GM12865 (cell line): Measurements from ENCODE around the gene AP4M1.

ENCODE experiments used
- DNase-seq: peaks from one replicate; pipeline ENCODE4 v3.0.0; 2010; ENCODE audit warnings: low read depth
- H3K4me3 ChIP-seq: 2 replicates; pipeline ENCODE4 v1.5.1; 2011; ENCODE audit warnings: mild to moderate bottlenecking, low read depth, low read length, control low read depth
- TF ChIP-seq, protein P1 (sequence below): IDR thresholded peaks from 2 replicates; pipeline ENCODE4 v1.5.1; 2011; ENCODE audit warnings: low read length, control low read depth, low read depth, inconsistent platforms; ENCODE audit not compliant: insufficient read depth; ENCODE audit errors: missing control alignments

The AP4M1 gene

DNA sequence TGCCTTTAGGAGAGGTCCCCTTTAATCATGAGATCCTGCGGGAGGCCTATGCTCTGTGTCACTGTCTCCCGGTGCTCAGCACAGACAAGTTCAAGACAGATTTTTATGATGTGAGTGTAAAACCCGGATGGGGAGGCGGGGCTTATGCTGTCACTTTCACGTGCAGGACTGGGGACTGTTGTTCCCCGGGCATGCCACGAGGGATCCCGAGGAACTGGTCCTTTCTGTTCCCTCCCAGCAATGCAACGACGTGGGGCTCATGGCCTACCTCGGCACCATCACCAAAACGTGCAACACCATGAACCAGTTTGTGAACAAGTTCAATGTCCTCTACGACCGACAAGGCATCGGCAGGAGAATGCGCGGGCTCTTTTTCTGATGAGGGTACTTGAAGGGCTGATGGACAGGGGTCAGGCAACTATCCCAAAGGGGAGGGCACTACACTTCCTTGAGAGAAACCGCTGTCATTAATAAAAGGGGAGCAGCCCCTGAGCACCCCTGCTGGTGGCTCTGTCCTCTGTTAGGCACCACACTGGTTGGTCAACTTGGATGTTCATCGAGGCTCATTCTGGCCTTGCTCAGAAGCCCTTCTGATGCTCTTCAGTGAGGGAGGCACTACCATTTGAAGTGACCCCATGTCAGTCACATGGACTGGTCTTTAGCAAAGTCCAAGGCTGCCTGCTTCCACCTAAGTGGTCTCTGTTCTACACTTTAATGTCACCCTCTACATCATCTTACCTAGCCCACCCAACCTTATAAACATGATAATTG is 9.8 kb upstream of the AP4M1 start:
- peak; percentile 40 for DNase-seq
- no peak overlapping the region for H3K4me3 ChIP-seq
- TF ChIP-seq, protein P1, sequence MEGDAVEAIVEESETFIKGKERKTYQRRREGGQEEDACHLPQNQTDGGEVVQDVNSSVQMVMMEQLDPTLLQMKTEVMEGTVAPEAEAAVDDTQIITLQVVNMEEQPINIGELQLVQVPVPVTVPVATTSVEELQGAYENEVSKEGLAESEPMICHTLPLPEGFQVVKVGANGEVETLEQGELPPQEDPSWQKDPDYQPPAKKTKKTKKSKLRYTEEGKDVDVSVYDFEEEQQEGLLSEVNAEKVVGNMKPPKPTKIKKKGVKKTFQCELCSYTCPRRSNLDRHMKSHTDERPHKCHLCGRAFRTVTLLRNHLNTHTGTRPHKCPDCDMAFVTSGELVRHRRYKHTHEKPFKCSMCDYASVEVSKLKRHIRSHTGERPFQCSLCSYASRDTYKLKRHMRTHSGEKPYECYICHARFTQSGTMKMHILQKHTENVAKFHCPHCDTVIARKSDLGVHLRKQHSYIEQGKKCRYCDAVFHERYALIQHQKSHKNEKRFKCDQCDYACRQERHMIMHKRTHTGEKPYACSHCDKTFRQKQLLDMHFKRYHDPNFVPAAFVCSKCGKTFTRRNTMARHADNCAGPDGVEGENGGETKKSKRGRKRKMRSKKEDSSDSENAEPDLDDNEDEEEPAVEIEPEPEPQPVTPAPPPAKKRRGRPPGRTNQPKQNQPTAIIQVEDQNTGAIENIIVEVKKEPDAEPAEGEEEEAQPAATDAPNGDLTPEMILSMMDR = no peak

DNA sequence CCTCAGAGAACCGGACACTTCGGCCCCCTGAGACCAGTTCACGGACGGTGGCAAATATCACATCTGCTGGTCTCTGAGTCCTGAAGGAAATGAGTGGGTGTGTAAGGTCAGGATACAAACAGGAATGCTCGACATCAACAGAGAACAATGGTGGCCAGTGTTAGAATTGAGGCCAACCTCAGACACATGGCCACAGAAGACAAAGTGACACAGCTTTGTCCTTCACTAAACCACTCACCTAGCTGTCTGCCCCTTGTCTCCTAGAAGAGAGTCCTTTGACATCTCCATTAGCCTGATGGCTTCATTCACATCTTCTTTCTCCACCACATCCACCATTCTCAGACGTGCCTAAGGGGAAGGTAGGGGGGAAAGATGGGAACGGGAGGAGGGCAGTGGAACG is 8.4 kb upstream of the AP4M1 start:
- no peak for DNase-seq
- TF ChIP-seq, protein P1 = no peak
- no peak overlapping the region for H3K4me3 ChIP-seq

DNA sequence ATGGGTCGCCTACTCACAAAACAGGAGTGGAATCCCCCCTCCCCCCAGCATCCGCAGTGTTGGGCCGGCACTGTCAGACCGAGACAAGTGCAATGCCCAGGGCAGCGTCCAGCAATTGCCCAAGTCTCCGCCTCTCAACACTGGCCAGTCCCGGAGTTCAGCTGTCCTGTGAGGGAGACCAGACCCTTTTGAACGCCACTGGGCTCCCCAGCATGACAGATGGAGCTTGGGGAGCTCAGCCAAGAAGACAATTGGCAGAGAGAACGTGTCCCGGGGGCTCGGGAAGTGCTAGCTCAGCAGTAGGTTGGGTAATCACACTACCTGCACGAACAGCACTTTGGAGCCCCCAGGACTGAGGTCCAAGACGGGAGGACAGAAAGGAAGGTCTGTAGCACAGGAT is 7.9 kb upstream of the AP4M1 start:
- no peak overlapping the region for H3K4me3 ChIP-seq
- TF ChIP-seq, protein P1 = no peak
- DNase-seq = no peak

DNA sequence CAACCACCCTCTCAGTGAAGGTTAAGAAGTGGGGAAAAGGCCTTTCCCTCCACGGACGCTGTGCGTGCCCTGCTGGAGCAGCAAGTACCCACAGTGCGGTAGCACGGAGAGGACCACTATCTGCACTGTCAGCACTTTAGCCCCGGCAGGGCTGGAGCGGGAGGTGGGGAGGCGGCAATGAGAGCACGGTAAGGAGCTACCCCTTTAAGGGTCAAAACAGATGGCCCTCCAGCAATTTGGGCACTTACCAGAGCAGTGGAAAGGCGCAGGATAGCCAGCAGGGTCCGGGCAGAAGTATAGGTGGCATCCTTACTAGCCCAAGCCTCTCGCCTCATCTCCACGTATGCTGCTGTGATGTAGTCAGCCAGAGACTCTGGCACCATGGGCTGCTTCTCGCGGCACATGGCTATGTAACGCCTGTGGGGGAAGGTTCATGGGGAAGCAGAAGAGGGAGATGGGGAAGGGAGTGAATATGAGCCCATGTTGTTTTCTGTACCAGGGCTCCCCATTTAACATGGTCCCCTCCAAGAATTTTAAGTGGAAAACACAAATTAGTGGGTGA is 7.4 kb upstream of the AP4M1 start:
- H3K4me3 ChIP-seq = no peak overlapping the region
- TF ChIP-seq, protein P1 = no peak

DNA sequence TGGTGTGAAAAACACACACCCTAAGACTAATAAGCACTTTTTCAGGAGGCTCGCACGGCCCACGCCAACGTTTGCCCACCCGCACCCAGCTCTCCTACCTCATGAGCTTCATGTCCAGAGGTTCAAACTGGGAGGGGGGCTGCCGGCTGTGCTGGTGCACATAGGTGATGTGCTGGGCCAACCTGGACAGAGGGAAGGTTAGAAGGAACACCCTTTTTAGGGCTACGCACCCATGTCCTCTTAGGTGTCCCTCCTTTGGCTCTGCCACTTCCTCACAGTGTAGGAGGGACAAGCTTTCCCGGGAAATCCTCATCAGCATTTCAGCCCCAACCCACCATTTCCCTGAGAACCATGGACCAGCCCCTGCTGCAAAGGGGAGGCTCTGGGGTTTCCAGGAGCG is 6.2 kb upstream of the AP4M1 start:
- TF ChIP-seq, protein P1 = no peak
- no peak for DNase-seq
- no peak overlapping the region for H3K4me3 ChIP-seq

More for the DNA sequence above, 7.4 kb upstream of the AP4M1 start:
- DNase-seq = no peak

DNA sequence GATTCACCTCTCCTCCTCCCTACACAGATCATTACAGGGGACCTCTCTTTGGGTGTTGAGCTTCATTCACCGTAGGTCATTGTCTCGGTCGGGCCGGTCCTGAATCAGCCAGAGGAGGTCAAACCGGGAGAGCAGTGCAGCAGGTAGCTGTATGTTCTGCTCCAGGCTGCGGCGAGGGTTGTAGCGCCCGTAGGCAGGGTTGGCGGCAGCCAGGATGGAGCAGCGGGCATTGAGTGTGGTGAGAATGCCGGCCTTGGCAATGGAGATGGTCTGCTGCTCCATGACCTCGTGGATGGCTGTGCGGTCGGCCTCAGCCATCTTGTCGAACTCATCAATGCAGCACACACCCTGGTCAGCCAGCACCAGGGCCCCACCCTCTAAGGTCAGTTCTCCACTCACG is 5.7 kb upstream of the AP4M1 start:
- no peak for DNase-seq
- H3K4me3 ChIP-seq = no peak overlapping the region
- TF ChIP-seq, protein P1 = no peak

DNA sequence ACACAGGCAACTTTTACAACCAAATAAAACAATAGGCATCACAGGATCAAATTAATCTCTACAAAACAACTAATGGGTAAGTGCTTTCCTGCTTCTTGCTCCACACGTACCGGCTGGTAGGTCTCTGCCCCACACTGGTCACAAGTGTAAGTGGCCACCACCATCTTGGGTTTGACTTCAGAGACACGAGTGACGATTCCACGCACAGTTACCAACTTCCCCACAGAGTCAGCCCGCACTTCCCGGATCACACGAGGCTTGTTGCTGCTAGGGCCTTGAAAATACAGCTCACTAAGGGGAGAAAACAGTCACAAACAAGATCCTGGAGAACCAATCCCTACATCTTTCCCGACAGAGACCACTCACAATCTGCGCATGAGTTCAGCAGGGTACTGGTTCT is 2.5 kb upstream of the AP4M1 start:
- TF ChIP-seq, protein P1 = no peak
- no peak overlapping the region for H3K4me3 ChIP-seq
- no peak for DNase-seq
